Glomerular visceral epithelial cell (primary cell): ENCODE data around the gene RTN4.

ENCODE experiments used
- DNase-seq: peaks from one replicate; pipeline ENCODE4 v3.0.0-alpha.2; 2016; ENCODE audit errors: extremely low spot score

RTN4 gene

GRCh38 chr2:54952425-54952824, 97.8 kb downstream of the RTN4 start:
- DNase-seq, result no peak

GRCh38 chr2:54950811-54951210, 99.4 kb downstream of the RTN4 start:
- no peak for DNase-seq

GRCh38 chr2:54949431-54949830, 100.8 kb downstream of the RTN4 start:
- DNase-seq, result no peak

GRCh38 chr2:54948120-54948519, 102.1 kb downstream of the RTN4 start:
- no peak for DNase-seq

- DNase-seq, result no peak
These were observed 102.6 kb downstream of the RTN4 start for GRCh38 chr2:54947646-54948045.

GRCh38 chr2:54947136-54947535, 103.1 kb downstream of the RTN4 start:
- DNase-seq, result no peak

GRCh38 chr2:54946220-54946805, 103.9 kb downstream of the RTN4 start:
- no peak for DNase-seq

GRCh38 chr2:54945391-54946219, 104.6 kb downstream of the RTN4 start:
- DNase-seq, result no peak

GRCh38 chr2:54944724-54945326, 105.4 kb downstream of the RTN4 start:
- DNase-seq, result no peak

- DNase-seq, result no peak
These were observed 107.9 kb downstream of the RTN4 start for GRCh38 chr2:54942373-54942772.

- no peak for DNase-seq
These were observed 108.8 kb downstream of the RTN4 start for GRCh38 chr2:54941248-54941984.

GRCh38 chr2:54940723-54941122, 109.5 kb downstream of the RTN4 start:
- no peak for DNase-seq

GRCh38 chr2:54939446-54940118, 110.7 kb downstream of the RTN4 start:
- no peak for DNase-seq

GRCh38 chr2:54936766-54937165, 113.5 kb downstream of the RTN4 start:
- peak; percentile 25 for DNase-seq

GRCh38 chr2:54935389-54935788, 114.9 kb downstream of the RTN4 start:
- no peak for DNase-seq

GRCh38 chr2:54931473-54931872, 118.8 kb downstream of the RTN4 start:
- DNase-seq, result no peak

GRCh38 chr2:54928719-54929118, 121.5 kb downstream of the RTN4 start:
- DNase-seq, result no peak

- no peak for DNase-seq
These were observed 122.3 kb downstream of the RTN4 start for GRCh38 chr2:54927751-54928615.

- DNase-seq, result no peak
These were observed 123.0 kb downstream of the RTN4 start for GRCh38 chr2:54927085-54927750.

GRCh38 chr2:54925022-54925421, 125.2 kb downstream of the RTN4 start:
- DNase-seq, result no peak
